ENCODE results near the gene SPTLC2. TPM values are rescaled to one million over a fixed set of nuclear protein-coding genes. Genes with fewer than 3 reads are reported as not detected.

The SPTLC2 gene
- total RNA-seq, 1 donor from 2014 or later = 60.3 TPM

GRCh38 chr14:77509366-77509765, 107.1 kb downstream of the SPTLC2 start:
- no peak for DNase-seq (ENCODE audit: extremely low read depth, low read depth, low spot score)

DNA sequence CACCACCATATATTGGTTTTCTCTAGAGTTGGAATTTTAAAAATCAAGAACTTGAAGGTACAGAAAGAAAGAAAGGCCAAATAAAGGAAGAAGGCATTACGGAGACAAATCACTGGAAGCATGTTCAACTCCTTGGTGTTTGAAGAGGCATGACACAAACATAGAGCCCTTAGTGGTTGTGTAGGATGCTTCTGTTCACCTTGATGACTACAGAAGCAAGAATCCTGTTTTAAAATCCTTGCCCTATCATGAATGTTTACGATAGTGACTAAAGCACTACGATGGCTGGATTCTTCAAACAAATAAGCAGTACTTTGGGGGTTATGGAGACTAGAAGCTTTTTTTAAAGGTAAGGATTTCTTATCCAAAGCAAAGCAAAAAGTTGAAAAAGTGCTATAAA, 107.6 kb downstream of the SPTLC2 start:
- DNase-seq (ENCODE audit: extremely low read depth, low read depth, low spot score) = no peak

GRCh38 chr14:77508249-77508648, 108.2 kb downstream of the SPTLC2 start:
- DNase-seq (ENCODE audit: extremely low read depth, low read depth, low spot score) = no peak

DNA sequence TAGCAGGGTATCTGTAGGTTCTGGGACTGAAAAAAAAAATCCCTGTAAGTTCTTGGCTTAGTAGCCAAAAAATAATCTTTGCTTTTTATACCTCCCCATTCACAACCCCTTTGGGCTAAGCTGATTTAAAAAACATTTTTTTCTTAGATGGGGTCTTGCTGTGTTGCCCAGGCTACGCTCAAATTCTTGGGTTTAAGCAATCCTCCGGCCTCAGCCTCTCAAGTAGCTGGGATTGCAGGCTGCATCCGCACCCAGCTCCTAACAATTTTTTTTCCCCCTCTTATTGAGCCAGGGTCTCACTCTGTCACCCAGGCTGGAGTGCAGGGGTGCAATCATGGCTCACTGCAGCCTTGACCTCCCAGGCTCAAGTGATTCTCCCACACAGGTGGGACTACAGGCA, 108.7 kb downstream of the SPTLC2 start:
- no peak for DNase-seq (ENCODE audit: extremely low read depth, low read depth, low spot score)

DNA sequence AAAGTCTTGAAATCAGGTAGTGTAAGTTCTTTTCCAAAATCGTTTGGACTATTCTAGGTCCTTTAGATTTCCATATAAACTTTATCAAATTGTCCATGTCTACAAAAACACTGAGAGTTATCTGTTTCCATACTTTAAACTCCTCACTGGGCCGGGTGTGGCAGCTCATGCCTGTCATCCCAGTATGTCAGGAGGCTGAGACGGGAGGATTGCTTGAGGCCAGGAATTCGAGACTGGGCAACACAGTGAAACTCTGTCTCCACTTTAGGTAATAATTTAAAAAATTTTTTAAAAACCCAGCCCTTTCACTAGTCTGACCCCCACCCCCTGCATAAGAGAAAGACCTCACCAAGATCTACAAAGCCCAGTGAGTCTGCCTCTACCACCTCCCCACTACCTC, 111.4 kb downstream of the SPTLC2 start:
- DNase-seq (ENCODE audit: extremely low read depth, low read depth, low spot score) = no peak

GRCh38 chr14:77503138-77503537, 113.3 kb downstream of the SPTLC2 start:
- no peak for DNase-seq (ENCODE audit: extremely low read depth, low read depth, low spot score)

GRCh38 chr14:77502109-77502782, 114.2 kb downstream of the SPTLC2 start:
- no peak for DNase-seq (ENCODE audit: extremely low read depth, low read depth, low spot score)

DNA sequence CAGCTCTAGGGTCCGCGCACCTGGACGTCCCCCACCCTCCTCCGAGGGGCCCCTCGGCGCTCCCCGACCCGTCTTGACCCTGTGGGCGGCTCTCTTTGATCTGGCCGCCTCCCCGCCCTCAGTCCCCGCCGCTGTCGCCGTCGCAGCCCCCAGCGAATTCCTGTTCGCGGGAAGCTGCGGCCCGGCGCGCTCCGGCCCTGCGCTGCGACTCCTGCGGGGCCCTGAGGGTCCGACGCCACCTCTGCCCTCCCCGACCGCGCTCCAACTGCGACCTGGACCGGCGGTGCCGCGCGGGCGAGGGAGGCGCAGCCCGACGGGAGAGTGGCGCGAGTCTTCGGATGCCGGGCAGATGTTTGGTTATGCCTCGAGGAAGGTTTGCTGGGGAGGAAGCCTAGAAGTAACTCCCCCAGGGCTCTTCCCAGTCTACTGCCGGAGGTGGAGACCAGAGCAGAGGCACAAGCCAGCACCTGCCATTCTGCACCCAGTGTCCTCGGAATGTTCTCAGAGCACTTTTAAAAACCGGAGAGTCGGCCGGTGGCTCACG, 117.4 kb downstream of the SPTLC2 start:
- no peak for DNase-seq (ENCODE audit: extremely low read depth, low read depth, low spot score)

DNA sequence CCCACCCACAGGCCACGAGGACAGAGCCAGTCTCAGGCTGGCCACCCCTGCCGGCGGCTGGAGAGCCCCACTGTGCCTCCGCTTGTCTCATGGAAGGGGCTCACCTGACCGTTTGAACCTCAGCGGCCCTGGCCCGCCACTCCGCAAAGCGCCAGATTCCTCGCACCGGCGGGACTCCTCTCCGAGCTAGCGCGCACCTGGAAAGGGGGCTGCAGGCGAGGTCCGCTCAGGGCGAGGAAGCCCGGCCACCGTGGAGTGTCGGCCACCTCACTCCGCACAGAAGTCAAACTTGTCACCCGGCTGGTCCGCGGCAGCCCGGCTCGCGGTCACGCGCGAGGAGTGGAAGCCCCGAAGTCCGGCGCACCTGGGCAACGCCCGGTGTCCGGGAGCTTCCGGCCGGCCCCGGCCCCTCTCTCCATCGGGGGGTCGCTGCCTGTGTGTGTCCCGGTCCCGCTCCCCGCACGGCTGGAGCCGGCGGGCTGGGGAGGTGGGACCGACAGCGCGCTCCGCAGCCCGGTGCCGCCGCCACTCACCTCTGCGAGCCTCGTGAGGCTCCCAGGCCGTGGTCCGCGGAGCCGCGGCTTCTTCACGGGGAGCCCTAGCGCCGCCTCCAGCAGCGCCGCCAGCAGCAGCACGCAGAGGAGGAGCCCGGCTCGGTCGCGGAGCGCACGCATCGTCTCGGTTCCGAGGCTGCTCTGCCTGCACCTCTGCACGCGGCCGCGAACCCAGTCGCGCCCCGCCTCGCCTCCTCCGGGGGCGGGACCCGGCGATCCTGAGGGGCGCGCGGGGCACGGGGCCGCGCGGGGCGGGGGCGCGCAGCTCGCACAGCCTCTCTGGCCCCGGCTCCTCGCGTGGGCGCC, 118.1 kb downstream of the SPTLC2 start, which contains the start of gene ISM2:
ISM2 (minus strand) TSS at position 697 of the 860 bp plus-strand sequence; CDS start at position 674, 23 bp downstream.
- no peak for DNase-seq (ENCODE audit: extremely low read depth, low read depth, low spot score)

- no peak for DNase-seq (ENCODE audit: extremely low read depth, low read depth, low spot score)
These were observed 121.1 kb downstream of the SPTLC2 start for GRCh38 chr14:77495334-77495733.

- no peak for DNase-seq (ENCODE audit: extremely low read depth, low read depth, low spot score)
These were observed 125.4 kb downstream of the SPTLC2 start for GRCh38 chr14:77491056-77491455.

DNA sequence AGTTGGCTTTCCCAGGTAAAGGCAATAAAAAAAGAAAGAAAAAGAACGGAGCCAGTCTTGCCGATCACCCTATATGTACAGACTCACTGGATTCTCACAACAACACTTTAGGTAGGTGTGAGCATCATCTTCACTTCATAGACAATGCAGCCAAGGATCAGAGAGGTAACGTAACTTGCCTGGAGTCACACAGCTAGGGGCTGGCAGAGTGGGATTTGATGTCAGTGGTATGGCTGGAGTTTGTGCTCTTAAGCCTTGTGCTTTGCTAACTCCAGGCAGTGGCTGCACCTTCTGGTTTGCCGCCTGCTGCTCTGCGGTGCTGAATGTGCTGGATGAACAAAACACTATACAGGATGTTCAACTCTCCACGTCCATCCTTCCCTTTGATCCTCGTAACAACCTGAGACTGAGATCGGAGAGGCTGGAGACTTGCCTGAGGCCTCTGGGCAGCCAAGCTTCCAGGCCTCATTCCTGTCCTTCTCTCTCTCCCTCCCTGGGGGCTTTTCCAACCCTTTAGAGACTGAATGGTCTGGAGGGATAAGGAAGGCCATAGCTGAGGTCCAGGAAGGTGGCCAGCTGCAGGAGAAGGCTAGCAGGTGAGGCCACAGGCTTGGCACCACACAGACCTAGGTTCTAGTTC, 126.0 kb downstream of the SPTLC2 start:
- DNase-seq (ENCODE audit: extremely low read depth, low read depth, low spot score) = no peak

- no peak for DNase-seq (ENCODE audit: extremely low read depth, low read depth, low spot score)
These were observed 127.4 kb downstream of the SPTLC2 start for GRCh38 chr14:77489041-77489440.

DNA sequence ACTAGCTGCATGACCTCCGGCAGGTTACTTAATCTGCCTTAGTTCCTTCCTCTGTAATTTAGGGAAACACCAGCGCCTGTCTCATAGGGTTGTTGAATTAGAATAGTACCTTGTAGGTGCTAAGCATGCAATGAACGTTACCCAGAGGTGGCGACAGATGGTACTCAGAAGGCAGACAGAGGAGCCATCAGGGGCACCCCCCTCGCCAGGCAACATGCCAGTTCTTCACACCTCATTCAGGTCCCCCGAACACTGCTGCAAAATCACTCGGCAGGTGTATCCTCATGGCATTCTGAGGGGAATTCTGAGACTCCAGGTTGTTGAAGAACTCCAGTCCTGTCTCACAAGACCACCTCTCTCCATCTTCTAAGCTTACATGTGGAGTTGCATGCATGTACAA, 127.9 kb downstream of the SPTLC2 start:
- DNase-seq (ENCODE audit: extremely low read depth, low read depth, low spot score) = no peak

GRCh38 chr14:77485901-77486678, 130.3 kb downstream of the SPTLC2 start:
- DNase-seq (ENCODE audit: extremely low read depth, low read depth, low spot score) = no peak

- DNase-seq (ENCODE audit: extremely low read depth, low read depth, low spot score) = no peak
These were observed 131.2 kb downstream of the SPTLC2 start for GRCh38 chr14:77485256-77485655.

GRCh38 chr14:77482422-77482821, 134.0 kb downstream of the SPTLC2 start:
- no peak for DNase-seq (ENCODE audit: extremely low read depth, low read depth, low spot score)

GRCh38 chr14:77478796-77479195, 137.6 kb downstream of the SPTLC2 start:
- no peak for DNase-seq (ENCODE audit: extremely low read depth, low read depth, low spot score)

- no peak for DNase-seq (ENCODE audit: extremely low read depth, low read depth, low spot score)
These were observed 138.4 kb downstream of the SPTLC2 start for GRCh38 chr14:77478029-77478428.

GRCh38 chr14:77475432-77476115, 140.9 kb downstream of the SPTLC2 start:
- DNase-seq (ENCODE audit: extremely low read depth, low read depth, low spot score) = no peak

Measured in glomerular endothelial cell (primary cell).